KBM-7 (cell line): ENCODE measurements around the gene UBR4.
A peak's percentile ranks its signal among the peaks of the same experiment; 100 is the strongest.
"Not testable (repeated sequence)": the region's sequence is repeated elsewhere in the genome, so short reads cannot be mapped to it uniquely, and the experiment has no call there.

Experiments
- DNase-seq: peaks from one replicate; pipeline ENCODE4 v3.0.0-alpha.2; 2015
- in situ Hi-C: fragments of 300-500 bp; cut with MboI; formaldehyde crosslinking; loops from 2 replicates; pipeline ENCODE4 v1.14.3; 2020; ENCODE audit warnings: low sequenced_read_pairs, low pct_unique_long_range_greater_than_20kb, mixed read lengths

UBR4 gene

DNA sequence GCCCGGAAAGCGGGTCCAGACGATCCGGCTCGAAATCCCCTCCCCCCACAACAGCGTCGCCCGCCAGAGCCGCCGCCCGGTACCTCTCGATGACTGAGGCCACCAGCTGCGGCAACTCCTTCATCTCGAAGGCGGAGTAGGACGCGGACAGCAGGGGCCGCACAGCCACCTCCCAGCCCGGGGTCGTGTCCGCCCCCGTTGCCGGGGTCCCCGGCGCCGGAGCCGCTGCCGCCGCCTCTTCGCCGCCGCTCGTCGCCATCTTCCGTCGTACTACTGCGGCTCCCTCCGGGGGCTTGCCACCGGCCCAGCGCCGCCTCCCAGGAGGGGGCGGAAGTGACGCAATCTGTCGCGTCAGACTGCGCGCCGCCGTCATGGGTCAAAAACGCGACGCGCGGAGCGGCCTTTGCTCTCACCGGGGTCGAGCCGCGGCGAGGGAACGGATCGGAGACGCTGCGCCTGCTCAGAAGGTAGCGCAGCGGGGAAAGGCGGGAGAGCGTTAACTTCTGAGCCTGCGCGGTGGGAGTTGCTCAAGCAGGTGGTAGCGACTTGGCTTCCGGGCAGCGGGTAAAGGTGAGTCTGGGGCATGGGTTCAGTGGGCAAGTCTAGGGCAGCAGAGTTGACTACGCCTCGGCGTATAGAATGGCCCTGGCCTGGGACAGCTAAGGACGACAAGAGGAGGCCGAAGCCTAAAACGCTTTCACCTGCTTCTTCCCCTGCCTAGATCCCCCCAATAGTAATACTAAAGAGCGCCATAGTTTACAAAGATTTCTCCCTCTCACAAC lies at the start of gene UBR4:
Gene UBR4, minus strand, starts transcription at position 277 of the 782 bp plus-strand sequence. Its CDS starts 18 bp downstream, at position 259.
- in situ Hi-C loops = no loop called here
- peak; percentile 97 for DNase-seq

DNA sequence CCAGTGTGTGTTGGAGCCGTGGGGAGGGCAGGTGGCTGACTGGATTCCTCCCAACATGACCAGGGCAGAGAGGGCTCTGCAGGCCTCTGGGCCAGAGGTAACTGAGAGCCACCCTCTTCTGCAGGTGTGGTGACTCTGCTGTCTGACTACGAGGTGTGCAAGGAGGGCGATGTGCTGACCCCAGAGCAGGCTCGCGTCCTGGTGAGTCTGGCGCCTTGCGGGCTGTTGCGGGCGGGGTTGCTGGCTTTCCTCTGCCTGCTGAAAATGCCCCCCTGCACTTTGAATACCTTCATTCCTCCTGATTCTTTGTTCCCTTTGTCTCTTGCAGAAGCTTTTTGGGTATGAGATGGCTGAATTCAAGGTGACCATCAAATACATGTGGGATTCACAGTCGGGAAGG lies 48.3 kb upstream of the UBR4 start:
- in situ Hi-C loops = no loop called here
- DNase-seq = no peak

DNA sequence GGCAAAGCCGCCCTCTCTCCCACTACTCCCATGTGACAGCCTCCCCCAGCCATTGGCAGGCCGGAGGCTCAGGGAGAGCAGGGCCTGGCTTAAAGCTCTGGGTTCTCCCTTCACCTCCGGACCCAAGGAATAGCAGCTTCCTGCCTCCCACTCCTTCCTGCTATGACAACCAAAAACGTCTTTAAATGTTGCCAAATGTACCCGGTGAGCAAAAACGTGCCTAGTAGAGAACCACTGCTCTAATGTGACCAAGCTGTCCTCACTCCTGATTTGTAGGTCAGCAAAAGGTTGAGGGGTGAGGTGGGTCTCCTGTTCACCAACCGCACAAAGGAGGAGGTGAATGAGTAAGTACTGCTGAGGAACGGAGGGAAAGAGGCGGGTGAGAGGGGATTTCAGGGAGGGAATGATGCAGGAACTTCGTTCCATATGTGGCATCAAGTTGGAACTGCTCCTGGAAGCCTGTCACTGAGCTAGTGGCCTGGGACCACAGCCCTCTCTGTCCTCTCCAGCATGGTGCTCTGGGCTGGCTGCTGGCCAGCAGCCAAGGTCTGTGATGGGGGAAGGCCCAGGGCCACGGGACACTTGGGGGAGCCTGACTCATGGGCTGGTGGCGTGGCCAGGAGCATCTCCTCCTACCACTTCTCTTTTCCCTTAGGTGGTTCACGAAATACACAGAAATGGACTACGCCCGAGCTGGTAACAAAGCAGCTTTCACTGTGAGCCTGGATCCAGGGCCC lies 47.3 kb upstream of the UBR4 start:
- in situ Hi-C loops = no loop called here
- DNase-seq = no peak

DNA sequence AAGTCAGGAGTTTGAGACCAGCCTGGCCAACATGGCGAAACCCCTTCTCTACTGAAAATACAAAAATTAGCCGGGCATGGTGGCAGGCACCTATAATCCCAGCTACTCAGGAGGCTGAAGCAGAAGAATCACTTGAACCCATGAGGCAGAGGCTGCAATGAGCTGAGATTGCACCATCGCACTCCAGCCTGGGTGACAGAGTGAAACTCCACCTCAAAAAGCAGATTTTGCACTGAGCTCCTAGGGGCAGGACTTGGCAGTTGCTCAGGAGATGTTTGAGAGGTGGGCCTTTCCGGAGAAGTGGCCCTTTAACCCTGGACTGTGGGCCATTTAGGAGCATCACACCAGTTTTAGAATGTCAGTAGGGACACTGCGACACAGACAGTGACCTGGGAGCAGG lies 46.2 kb upstream of the UBR4 start:
- DNase-seq, in situ Hi-C loops: not testable (repeated sequence)

DNA sequence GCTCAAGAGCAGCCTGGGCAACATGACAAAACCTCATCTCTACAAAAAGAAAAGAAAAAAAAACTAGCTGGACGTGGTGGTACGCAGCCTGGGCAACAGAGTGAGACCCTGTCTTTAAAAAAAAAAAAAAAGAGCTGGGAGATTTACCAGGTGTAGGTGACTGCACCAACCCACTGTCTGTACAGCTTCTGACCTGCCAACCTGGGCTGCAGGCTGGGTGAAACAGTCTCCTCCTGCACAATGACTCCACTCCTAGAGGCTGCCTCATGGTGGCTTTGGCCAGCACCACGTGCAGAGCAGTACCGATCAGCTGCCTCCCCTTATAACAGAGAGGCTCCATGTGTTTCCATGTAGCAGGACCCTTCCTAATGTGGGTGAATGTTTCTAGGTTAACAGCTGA lies 45.2 kb upstream of the UBR4 start:
- DNase-seq = no peak
- in situ Hi-C loops = no loop called here

DNA sequence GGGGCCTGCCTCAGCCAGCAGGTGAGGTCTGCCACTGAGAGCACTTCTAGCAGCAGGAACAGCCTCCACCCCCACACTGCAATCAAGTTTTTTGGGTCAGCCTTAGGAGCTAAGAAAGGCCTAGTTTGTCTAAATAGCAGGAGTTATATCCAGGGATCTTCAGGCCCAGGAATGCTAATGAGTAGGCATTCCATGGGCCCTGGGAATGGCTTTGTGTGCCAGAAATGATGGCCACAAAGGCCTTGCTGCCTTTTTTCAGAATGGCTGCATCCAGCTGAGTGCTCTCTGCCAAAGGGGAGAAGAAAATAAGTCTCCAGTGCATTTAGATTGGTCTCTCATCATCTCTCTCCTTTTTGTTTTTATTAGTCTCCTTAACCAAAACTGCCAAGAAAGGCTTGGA lies 44.4 kb upstream of the UBR4 start:
- DNase-seq = no peak
- in situ Hi-C loops = no loop called here

DNA sequence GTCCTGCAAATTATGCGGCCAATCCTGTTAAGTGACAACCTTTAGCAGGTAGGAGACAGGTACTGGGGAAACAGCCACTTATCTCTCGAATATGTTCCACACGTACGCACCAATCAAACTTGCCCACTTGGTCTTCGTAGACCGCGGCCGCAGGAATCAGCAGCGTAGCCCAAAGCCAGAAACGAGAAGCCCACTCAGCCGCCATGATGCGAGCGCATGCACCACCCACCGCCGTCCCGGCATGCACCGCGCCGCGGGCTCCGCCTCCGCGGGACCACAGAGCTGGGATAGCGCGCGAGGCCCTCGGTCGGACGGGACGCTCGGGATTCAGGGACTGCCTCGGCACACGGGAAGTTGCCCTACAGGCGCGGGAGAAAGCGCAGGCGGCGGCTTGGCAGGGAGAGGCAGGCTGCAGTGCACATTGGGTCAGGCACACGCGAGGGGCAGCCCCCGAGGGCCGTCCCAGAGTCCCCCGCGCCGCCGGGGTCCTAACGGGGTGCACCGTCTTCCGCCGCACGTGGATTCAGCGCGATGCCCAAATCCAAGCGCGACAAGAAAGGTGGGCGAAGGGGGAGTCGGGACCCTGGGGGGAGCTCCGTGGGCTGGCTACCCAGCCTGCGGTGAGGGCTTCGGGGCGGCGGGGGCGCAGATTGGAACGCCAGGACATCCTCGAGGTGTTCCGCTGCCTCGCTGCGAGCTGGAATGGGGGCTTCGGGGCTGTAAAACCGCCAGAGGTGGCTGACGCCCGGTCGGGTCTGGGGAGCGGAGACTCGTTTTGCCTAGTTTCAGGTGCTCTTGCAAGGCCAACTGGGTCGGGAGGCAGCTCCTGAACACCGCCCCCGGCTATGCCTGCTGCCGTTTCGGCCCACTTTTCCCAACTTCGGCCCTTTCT lies 41.5 kb upstream of the UBR4 start, which contains the start of the genes EMC1 and MRTO4:
Gene EMC1, minus strand, starts transcription at position 220 of the 892 bp plus-strand sequence. Its CDS starts 15 bp downstream, at position 205.
Gene MRTO4, plus strand, starts transcription at position 501 of the 892 bp plus-strand sequence. Its CDS starts 31 bp downstream, at position 532.
- in situ Hi-C loops = no loop called here
- DNase-seq = peak; percentile 90

DNA sequence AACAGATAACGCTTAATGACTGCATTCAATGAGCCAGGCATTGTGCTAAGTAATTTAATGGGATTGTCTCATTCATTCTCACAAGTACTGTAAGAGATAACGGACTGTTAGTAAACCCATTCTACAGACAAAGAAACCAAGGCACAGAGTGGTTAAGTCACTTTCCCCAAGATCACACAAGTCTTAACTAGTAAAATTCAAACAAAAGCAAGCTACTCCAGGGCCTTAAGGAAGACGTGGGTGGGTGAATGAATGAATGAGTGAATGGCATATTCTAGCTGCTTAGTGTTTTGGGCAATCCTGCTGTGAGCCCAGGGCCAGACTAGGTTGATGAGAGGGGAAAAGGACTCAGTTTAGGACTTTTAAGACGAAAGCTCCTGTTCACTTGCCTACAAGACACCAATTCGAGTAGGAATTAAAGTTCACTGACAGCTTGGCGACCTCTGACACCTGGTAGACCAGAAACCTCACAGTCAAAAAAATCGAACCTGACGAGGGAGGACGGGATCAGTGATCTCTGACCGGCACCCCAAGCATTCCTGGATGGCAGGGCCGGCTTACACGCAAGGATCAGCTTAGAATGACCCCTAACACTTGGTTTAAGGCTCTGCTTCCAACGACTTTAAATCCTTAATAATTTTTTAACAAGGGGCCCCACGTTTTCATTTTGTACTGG lies 40.7 kb upstream of the UBR4 start:
- DNase-seq = no peak
- in situ Hi-C loops = no loop called here

DNA sequence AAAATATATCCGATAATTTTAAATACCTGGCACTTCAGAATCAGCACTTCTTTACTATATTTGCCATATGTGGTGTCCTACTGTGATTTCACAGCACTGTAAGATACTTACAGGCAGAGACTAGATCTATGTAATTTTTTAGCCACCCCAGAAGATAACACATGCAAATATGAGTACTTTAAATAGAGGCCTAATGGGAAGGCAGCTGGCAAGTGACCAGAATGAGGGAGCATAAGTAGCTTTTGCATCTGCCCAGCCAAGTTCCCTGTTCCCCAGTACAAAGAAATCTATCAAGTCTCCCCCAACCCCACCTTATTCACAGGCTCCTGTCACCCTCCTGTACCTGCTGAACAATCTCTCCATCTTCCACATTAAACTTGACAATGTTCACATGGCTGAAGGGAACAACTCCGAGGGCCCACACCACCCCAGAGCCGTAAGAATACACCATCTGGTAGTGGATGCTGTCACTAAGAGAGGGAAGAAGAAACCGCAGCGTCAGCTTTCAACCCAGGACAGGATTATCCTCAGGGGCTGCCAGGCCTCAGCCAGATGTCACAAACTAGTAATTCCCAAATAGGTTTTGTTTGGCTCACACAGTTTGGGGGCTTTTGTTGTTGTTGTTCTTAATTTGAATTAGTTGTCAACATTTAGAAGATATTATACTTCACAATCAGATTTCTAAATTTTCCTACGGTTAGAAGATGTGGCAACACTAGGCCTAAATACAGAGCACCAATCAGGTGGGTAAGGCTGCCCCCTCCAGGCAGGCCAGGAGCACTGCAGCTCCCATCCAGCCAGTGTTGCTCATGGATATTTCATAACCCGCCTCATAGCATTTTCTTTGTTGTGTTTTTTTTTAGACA lies 30.8 kb upstream of the UBR4 start:
- peak; percentile 78 for DNase-seq
- in situ Hi-C loops = no loop called here

DNA sequence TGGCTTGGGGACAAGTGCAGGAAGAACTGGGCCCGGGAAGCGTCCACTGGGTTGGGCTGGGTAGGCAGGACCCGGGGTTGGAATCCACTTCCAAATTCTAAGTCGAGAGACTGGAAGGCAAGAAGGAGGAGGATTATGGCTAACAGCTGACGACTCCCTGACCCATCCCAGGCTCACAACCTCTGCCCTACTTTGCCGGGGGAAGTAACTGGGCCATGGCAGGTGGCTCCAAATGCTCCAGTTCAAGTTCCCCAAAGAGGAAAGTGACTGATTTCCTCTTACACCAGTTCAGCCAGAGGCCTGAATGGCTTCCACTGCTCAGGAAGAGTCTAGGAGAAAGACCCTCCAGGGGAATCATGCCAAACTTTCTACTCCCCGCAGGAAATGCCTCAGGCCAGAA lies 29.8 kb upstream of the UBR4 start:
- in situ Hi-C loops = no loop called here
- no peak for DNase-seq

DNA sequence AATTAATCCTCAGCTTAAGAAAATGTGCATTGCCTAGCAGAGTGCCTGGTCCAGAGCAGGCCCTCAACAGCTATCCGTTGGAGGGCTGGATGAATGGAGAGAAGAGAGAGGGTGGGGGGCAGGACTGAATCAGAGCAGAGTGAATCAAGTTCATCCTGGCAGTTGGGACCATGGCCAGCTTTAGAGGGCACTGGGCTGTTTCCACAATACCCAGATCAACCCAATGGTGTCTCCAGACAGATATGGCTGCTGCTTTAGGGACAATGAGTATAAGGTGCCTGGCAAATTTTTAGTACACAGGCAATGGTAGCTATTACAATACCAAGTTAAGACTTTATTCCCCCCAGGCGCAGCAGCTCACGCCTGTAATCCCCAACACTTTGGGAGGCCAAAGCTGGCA lies 24.2 kb upstream of the UBR4 start:
- in situ Hi-C loops = no loop called here
- no peak for DNase-seq

DNA sequence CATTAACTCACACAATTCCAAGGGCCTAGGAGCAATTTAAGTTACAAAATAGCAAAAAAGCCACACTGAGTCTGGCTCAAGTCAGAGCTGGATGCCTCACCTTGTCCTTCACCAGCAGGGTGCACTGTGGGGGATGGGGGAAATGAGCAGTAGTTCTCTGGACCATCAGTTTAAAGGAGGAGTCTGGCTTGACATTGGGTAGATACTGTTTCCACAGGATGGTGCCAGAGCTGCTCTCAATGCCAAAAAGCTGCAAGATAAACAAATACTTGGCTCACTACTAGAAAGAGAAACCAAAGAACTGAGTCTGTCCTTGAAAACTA lies 22.4 kb upstream of the UBR4 start:
- no peak for DNase-seq
- in situ Hi-C loops = no loop called here

DNA sequence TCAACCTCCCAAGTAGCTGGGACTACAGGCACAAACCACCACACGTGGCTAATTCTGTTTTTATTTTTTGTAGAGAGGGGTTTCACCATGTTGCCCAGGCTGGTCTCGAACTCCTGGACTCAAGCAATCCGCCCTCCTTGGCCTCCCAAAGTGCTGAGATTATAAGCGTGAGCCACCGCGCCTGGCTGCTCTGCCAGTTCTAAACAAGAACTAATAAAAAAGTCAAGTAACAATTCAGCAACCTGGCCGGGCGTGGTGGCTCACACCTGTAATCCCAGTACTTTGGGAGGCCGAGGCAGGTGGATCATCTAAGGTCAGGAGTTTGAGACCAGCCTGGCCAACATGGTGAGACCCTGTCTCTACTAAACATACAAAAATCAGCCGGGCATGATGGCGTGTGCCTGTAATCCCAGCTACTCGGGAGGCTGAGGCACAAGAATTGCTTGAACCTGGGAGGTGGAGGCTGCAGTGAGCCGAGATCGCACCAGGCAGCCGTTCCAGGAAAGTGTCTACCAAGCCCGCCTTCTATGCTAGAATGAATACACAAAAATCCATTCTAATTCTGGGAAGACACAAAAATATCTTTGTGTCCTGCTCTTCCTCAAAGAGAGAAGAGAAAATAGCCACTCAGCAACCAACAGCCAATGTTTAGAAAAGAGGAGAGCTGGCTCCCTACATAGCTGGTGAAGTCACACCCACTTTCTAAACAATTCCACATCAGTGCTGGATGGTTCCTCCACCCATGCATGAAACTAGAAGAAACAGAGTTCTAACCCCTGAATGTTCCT lies 21.9 kb upstream of the UBR4 start:
- DNase-seq, in situ Hi-C loops: not testable (repeated sequence)

DNA sequence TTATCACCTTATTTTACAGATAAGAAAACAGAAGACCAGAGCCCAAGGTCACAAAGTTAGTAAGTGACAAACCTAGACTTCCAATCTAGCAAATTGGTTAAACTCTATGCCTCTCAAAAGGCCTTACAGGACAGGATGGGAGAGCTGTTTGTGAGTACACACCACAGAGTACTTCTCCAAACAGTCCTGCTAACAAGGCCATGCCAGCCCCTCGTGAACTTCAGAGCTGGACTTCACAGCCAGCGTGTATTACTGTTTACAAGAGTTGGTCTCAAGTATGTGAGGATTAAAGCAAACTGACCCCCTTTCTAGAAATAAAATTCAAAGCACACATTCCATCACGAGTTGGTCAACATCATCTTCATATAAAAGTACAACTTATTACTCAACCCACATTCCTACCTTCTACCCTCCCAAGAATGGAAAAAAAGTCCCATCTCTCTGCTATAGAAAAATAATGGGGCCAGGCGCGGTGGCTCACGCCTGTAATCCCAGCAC lies 19.8 kb upstream of the UBR4 start:
- no peak for DNase-seq
- in situ Hi-C loops = no loop called here

DNA sequence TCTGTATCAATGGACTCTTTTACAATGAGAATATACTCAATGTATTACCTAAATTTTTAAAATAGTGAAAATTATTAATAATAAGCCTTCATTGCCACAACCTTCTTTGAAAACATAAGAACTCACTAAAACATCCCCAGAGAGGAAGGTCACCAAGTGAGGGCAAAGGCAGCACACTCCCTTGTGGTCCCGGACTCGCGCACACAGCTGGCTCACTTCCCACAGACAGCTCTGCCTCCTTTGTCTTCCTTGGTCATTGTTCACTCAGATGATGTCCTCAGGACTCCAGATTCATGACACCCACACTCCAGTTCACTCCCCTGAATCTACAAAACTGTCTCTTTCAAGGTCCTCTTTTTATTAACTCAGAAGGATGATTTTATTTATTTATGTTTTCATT lies 19.2 kb upstream of the UBR4 start:
- DNase-seq = no peak
- in situ Hi-C loops = no loop called here

DNA sequence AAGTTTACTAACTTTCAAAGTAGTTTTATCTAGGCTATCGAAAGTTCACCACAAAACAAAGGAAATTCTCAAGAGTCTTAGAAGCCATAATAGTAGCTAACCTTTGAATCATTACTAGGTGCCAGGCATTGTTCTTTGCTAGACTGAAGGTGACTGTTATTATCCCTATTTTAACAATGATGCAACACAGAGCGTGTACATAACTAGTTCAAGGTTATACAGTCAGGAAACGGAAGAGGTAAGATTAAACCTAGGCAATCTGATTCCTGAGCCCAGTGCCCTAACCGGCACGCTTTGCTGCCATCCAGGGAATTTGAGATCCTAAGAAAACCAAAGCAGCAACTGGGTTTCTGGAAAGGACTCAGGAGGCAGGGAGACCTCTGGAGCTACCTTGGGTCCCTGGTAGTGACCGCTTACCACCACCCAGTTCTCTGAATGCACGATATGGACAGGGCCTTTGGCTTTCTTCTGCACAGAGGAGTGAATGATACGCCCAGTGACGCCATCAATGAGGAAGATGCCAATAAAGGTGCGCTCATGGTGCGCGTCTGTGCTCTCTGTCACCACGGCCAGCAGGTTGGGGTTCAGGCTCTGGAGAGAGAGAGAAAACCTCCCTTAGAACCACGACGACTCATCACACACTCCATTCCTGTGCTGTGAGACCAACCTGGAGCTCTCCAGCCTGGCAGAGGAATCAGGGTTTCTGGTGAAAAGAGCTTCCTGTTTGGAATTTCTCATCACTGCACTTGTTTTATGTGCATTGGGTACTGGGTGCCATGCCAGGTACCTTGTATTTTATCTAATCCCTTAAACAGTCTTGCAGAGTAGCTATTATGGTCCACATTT lies 13.1 kb upstream of the UBR4 start:
- no peak for DNase-seq
- in situ Hi-C loops = no loop called here
